ENCODE data around the gene NRG2. TPM values are rescaled to one million over a fixed set of nuclear protein-coding genes. Genes with fewer than 3 reads are reported as not detected.

The NRG2 gene
- total and polyA plus RNA-seq, 2 of the 4 experiments (the other 2 are of a cell fraction): 0.18 TPM; not detected in 1

DNA sequence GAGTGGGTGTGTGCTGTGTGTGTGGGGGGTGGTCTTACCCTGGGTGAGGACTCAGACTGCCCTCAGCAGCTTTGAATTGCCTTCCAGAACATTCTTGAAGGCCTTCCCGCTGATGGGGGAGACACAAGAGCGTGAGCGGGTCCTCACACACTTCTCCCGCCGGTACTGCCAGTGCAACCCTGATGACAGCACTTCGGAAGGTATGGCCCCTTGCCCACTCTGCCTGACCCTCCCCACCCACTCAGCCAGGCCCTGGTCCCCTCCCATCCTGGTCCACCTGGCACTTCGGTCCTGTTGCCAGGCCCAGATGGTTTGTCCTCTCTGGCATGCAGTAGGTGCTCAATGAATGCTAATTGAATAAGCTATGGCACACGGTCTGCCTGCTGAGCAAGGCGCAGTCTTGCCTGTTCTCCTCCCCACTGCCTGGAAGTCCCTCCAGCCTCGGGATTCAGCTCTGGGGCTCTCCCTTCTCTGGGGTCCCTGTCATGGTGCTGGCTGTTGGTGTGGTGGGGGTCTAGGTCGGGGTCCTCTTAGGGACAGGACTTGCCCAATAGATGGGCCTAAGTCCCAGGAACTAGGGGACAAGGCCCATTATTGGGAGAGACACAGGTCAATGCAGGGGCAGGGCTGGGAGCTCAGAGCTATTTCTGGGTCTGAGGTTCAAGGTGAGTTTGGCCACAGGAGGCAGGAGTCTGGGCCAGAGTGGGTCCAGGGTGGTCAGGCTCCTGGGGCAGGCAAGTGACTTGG, 221.1 kb downstream of the NRG2 start:
- Histone ChIP-seq H3K4me1 (ENCODE audit: control insufficient read depth, insufficient read depth, low read length) (no peaks in the 10 kb centered on the region), H2BK120ac (ENCODE audit: low read depth, low read length) (no peak overlapping the region), H3K4ac (ENCODE audit: low read depth, low read length) (no peak overlapping the region), H2AFZ (replicated peaks; ENCODE audit: low read length, poor library complexity) (no peak overlapping the region), H3K4me3 (ENCODE audit: insufficient read depth, low read depth, low read length) (no peak overlapping the region), H2BK20ac (ENCODE audit: low read depth, low read length) (no peak overlapping the region), H3K27ac (ENCODE audit: insufficient read depth, low read length) (no peak overlapping the region), H3K14ac (replicated peaks; ENCODE audit: low read depth, low read length) (no peak overlapping the region), H4K5ac (ENCODE audit: low read depth, low read length) (no peak overlapping the region), H3K9me1 (ENCODE audit: insufficient read depth, low read length) (no peaks in the 10 kb centered on the region), H3K27me3 (ENCODE audit: control insufficient read depth, insufficient read depth, low read length) (peaks cover 43% of the 10 kb centered on the region), H3K56ac (ENCODE audit: extremely low read depth, insufficient read depth, low read length) (no peak overlapping the region), H3K4me2 (ENCODE audit: low read depth, low read length) (no peak overlapping the region), H4K20me1 (ENCODE audit: insufficient read depth, low read length) (no peaks in the 10 kb centered on the region; the same call in 1 of the 2 replicates), H2BK5ac (ENCODE audit: low read depth, low read length, poor library complexity, severe bottlenecking) (no peak overlapping the region), H3K18ac (ENCODE audit: low read depth, low read length) (no peak overlapping the region), H4K91ac (ENCODE audit: insufficient read depth, low read depth, low read length) (no peak overlapping the region), H3K23ac (ENCODE audit: low read depth, low read length) (no peak overlapping the region), H2AK9ac (replicated peaks; ENCODE audit: low read depth, low read length, poor library complexity) (no peak overlapping the region), H2BK15ac (ENCODE audit: low read depth, low read length) (no peak overlapping the region), H3K9ac (ENCODE audit: low read depth, low read length) (no peak overlapping the region), H3K9me3 (ENCODE audit: control insufficient read depth, insufficient read depth, low read length) (peaks cover 2% of the 10 kb centered on the region; the same call in 1 of the 2 replicates), H2AK5ac (ENCODE audit: low read depth, low read length) (no peak overlapping the region), H4K8ac (ENCODE audit: low read depth in 2 of 2, low read length in 2 of 2) (no peak overlapping the region), H3K79me1 (ENCODE audit: low read depth in 1 of 2, low read length in 2 of 2) (no peaks in the 10 kb centered on the region), H3K36me3 (ENCODE audit: control insufficient read depth, insufficient read depth, low read length) (no peaks in the 10 kb centered on the region)
- ATAC-seq (ENCODE audit: low read depth) (no peak), DNase-seq (no peak)
- in situ Hi-C loops (cut with MboI; ENCODE audit: low sequenced_read_pairs): no loop called here
- CTCF ChIA-PET: no interaction called here
- BruUV-seq (replicated peaks): no TSS peak
- WGBS, 2 experiments (ENCODE audit: extremely low coverage in 2 of 2, insufficient read length in 1 of 2): 100% methylated on average over 2 of the region's 11 CpGs; no CpG with 5 or more reads in 1 of the 2 experiments
- dilution Hi-C loops (cut with HindIII; ENCODE audit: low sequenced_read_pairs, unreplicated experiment): no loop called here
- TF ChIP-seq FOS (IDR thresholded peaks at IDR 0.05; ENCODE audit: low read depth, low read length) (no peak), CHD1 (IDR thresholded peaks at IDR 0.05; ENCODE audit: low read depth, low read length) (no peak), CEBPB (IDR thresholded peaks at IDR 0.05; ENCODE audit: low read depth, low read length) (no peak), RAD21 (IDR thresholded peaks at IDR 0.05; ENCODE audit: low read length) (no peak), POLR2A (IDR thresholded peaks at IDR 0.05; ENCODE audit: low read depth, low read length) (no peak), MAZ (IDR thresholded peaks at IDR 0.05; ENCODE audit: borderline replicate concordance, low read depth, low read length) (no peak)
- TF ChIP-seq, protein P1, sequence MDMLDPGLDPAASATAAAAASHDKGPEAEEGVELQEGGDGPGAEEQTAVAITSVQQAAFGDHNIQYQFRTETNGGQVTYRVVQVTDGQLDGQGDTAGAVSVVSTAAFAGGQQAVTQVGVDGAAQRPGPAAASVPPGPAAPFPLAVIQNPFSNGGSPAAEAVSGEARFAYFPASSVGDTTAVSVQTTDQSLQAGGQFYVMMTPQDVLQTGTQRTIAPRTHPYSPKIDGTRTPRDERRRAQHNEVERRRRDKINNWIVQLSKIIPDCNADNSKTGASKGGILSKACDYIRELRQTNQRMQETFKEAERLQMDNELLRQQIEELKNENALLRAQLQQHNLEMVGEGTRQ (IDR thresholded peaks at IDR 0.05; ENCODE audit: low read depth, low read length): no peak
- TF ChIP-seq, protein P2, sequence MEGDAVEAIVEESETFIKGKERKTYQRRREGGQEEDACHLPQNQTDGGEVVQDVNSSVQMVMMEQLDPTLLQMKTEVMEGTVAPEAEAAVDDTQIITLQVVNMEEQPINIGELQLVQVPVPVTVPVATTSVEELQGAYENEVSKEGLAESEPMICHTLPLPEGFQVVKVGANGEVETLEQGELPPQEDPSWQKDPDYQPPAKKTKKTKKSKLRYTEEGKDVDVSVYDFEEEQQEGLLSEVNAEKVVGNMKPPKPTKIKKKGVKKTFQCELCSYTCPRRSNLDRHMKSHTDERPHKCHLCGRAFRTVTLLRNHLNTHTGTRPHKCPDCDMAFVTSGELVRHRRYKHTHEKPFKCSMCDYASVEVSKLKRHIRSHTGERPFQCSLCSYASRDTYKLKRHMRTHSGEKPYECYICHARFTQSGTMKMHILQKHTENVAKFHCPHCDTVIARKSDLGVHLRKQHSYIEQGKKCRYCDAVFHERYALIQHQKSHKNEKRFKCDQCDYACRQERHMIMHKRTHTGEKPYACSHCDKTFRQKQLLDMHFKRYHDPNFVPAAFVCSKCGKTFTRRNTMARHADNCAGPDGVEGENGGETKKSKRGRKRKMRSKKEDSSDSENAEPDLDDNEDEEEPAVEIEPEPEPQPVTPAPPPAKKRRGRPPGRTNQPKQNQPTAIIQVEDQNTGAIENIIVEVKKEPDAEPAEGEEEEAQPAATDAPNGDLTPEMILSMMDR (conservative IDR thresholded peaks at IDR 0.05; ENCODE audit: low read depth, low read length): no peak
- POLR2A ChIA-PET (ENCODE audit: unreplicated experiment): interaction anchor here (0.6 kb wide), 1 partner anchor 159 kb away, joined by 3 read pairs; no protein-coding TSS in a partner anchor
- intact Hi-C loops (cut with micrococcal nuclease): no loop called here

All from IMR-90 (cell line).